HG02938 (cell line): ENCODE measurements around the gene WDR45B.
"Not testable (repeated sequence)": the region's sequence is repeated elsewhere in the genome, so short reads cannot be mapped to it uniquely, and the experiment has no call there.

Experiments
- ATAC-seq: cut with Tn5 transposase; IDR thresholded peaks from one replicate; pipeline ENCODE4 v1.9.1; 2021; ENCODE audit warnings: mild to moderate bottlenecking, moderate library complexity; ENCODE audit not compliant: unreplicated experiment

Gene WDR45B

GRCh38 chr17:82658796-82659452 lies 10.7 kb upstream of the WDR45B start:
- ATAC-seq = no peak

GRCh38 chr17:82658331-82658730 lies 10.1 kb upstream of the WDR45B start:
- ATAC-seq = no peak

GRCh38 chr17:82657926-82658325 lies 9.7 kb upstream of the WDR45B start:
- ATAC-seq = no peak

- ATAC-seq = no peak
Measured at GRCh38 chr17:82656266-82656665, 8.0 kb upstream of the WDR45B start.

GRCh38 chr17:82655523-82655922 lies 7.3 kb upstream of the WDR45B start:
- ATAC-seq = no peak

- no peak for ATAC-seq
Measured at GRCh38 chr17:82655038-82655479, 6.8 kb upstream of the WDR45B start.

- not testable (repeated sequence) for ATAC-seq
Measured at GRCh38 chr17:82654611-82655010, 6.4 kb upstream of the WDR45B start.

GRCh38 chr17:82653651-82654528 lies 5.6 kb upstream of the WDR45B start:
- no peak for ATAC-seq

GRCh38 chr17:82650723-82651122 lies 2.5 kb upstream of the WDR45B start:
- no peak for ATAC-seq

GRCh38 chr17:82649501-82650261 lies 1.4 kb upstream of the WDR45B start:
- ATAC-seq = no peak

- ATAC-seq = no peak
Measured at GRCh38 chr17:82648742-82649331, 593 bp upstream of the WDR45B start.

- peak; percentile 16 for ATAC-seq
Measured at GRCh38 chr17:82647593-82648164, 565 bp downstream of the WDR45B start.

GRCh38 chr17:82645516-82645915 lies 2.7 kb downstream of the WDR45B start:
- ATAC-seq = no peak

GRCh38 chr17:82644148-82644547 lies 4.1 kb downstream of the WDR45B start:
- ATAC-seq = no peak

- no peak for ATAC-seq
Measured at GRCh38 chr17:82642022-82642421, 6.2 kb downstream of the WDR45B start.

- ATAC-seq = no peak
Measured at GRCh38 chr17:82640036-82640435, 8.2 kb downstream of the WDR45B start.

- no peak for ATAC-seq
Measured at GRCh38 chr17:82639628-82640027, 8.6 kb downstream of the WDR45B start.

- no peak for ATAC-seq
Measured at GRCh38 chr17:82638183-82638773, 10.0 kb downstream of the WDR45B start.

- ATAC-seq = no peak
Measured at GRCh38 chr17:82636626-82637598, 11.3 kb downstream of the WDR45B start.
